Measurements from ENCODE around the gene ENO2. TPM values are rescaled to one million over a fixed set of nuclear protein-coding genes. Genes with fewer than 3 reads are reported as not detected.

The ENO2 gene
- total RNA-seq, 2 experiments from 2014 or later, result 85.6 to 103 TPM

GRCh38 chr12:6950811-6951540 lies 36.6 kb downstream of the ENO2 start, which contains the start of gene PTPN6:
PTPN6 (plus strand) TSS chr12:6951356; CDS start chr12:6951513, 157 bp downstream.
- ATAC-seq (ENCODE audit: poor library complexity) (peak; percentile 30), DNase-seq (peak in 11 of 14 experiments; percentile 45 to 86 (median 66))
- POLR2A ChIA-PET, result interaction anchor here (0.6 to 16.4 kb wide), 8 partner anchors 3 to 227 kb away, joined by 3 to 963 read pairs (median 7); partner anchors contain the start of genes ATN1, C12orf57, COPS7A and LRRC23
- Histone ChIP-seq H3K27ac (ENCODE audit: low read depth in 1 of 2, low read length in 2 of 2) (peak within 1 kb of the TSS; percentile 80 to 96), H3K27me3 (ENCODE audit: control insufficient read depth in 1 of 2, insufficient read depth in 2 of 2, low read length in 2 of 2) (no peaks in the 10 kb centered on the region), H3K36me3 (ENCODE audit: insufficient read depth, low read length) (peaks cover 34% of the 10 kb centered on the region), H3K4me3 (ENCODE audit: low read length) (peak within 1 kb of the TSS; percentile 98), H3K4me1 (ENCODE audit: insufficient read depth, low read length) (peaks cover 94% of the 10 kb centered on the region), H3K9me3 (ENCODE audit: control insufficient read depth in 1 of 2, insufficient read depth in 1 of 2, low read length in 2 of 2) (no peaks in the 10 kb centered on the region)
- CTCF ChIA-PET, result interaction anchor here (2.0 to 10.8 kb wide), 2 partner anchors 10 to 13 kb away, joined by 5 to 324 read pairs; no protein-coding TSS in a partner anchor
- H3K4me1 Mint-ChIP-seq (ENCODE audit: low read depth), result peaks cover 89% of the 10 kb centered on the region
- H3K27ac Mint-ChIP-seq, result peak within 1 kb of the TSS; percentile 97
- intact Hi-C loops (cut with DNase I, micrococcal nuclease), result loop anchor here in 1 of 2 experiments (5.0 kb wide), 1 partner anchor 99 kb away; the partner anchor contains the start of genes CDCA3 and USP5
- H3K4me3 Mint-ChIP-seq, result peak within 1 kb of the TSS; percentile 100
- TF ChIP-seq CTCF (IDR thresholded peaks at IDR 0.05), result no peak
- no peaks in the 10 kb centered on the region for H3K27me3 Mint-ChIP-seq
- no peaks in the 10 kb centered on the region for H3K9me3 Mint-ChIP-seq
- peaks cover 50% of the 10 kb centered on the region for H3K36me3 Mint-ChIP-seq (ENCODE audit: low read depth)

- CTCF ChIA-PET, result interaction anchor here (0.6 to 10.8 kb wide), 4 partner anchors 9 to 79 kb away, joined by 3 to 324 read pairs (median 4); partner anchors contain the start of gene SPSB2
Measured at GRCh38 chr12:6951551-6952120, 37.3 kb downstream of the ENO2 start.

More at GRCh38 chr12:6951551-6952120, 37.3 kb downstream of the ENO2 start:
- Histone ChIP-seq H3K4me3 (ENCODE audit: low read length) (peak overlapping the region; percentile 98), H3K4me1 (ENCODE audit: insufficient read depth, low read length) (peaks cover 94% of the 10 kb centered on the region), H3K9me3 (ENCODE audit: control insufficient read depth in 1 of 2, insufficient read depth in 1 of 2, low read length in 2 of 2) (no peaks in the 10 kb centered on the region), H3K27ac (ENCODE audit: low read depth in 1 of 2, low read length in 2 of 2) (peak overlapping the region; percentile 80 to 96), H3K27me3 (ENCODE audit: control insufficient read depth in 1 of 2, insufficient read depth in 2 of 2, low read length in 2 of 2) (no peaks in the 10 kb centered on the region), H3K36me3 (ENCODE audit: insufficient read depth, low read length) (peaks cover 39% of the 10 kb centered on the region)
- ATAC-seq (ENCODE audit: poor library complexity), result peak; percentile 30
- intact Hi-C loops (cut with DNase I, micrococcal nuclease), result loop anchor here in 1 of 2 experiments (1.0 to 5.0 kb wide), 2 partner anchors 7 to 99 kb away; partner anchors contain the start of genes C12orf57, CDCA3 and USP5
- no peak for TF ChIP-seq CTCF (IDR thresholded peaks at IDR 0.05)
- Mint-ChIP-seq H3K4me3 (peak overlapping the region; percentile 100), H3K27ac (peak overlapping the region; percentile 97), H3K4me1 (ENCODE audit: low read depth) (peaks cover 90% of the 10 kb centered on the region), H3K27me3 (no peaks in the 10 kb centered on the region), H3K9me3 (no peaks in the 10 kb centered on the region), H3K36me3 (ENCODE audit: low read depth) (peaks cover 57% of the 10 kb centered on the region)
- POLR2A ChIA-PET, result interaction anchor here (0.6 to 16.4 kb wide), 9 partner anchors 4 to 228 kb away, joined by 3 to 963 read pairs (median 4); partner anchors contain the start of genes C12orf57, COPS7A, LRRC23 and PTPN6
- DNase-seq, result peak in 5 of 14 experiments; percentile 42 to 77 (median 51)
